ENCODE data around the gene CBARP. TPM values are rescaled to one million over a fixed set of nuclear protein-coding genes. Genes with fewer than 3 reads are reported as not detected.

CBARP gene
- total RNA-seq, 4 donors from 2014 or later, result 0.38 to 1.6 (median 1.2) TPM

GRCh38 chr19:1226522-1227303 lies 11.1 kb downstream of the CBARP start:
- peaks cover 33 to 71% (median 45%) of the 10 kb centered on the region in 3 donors for H3K36me3 ChIP-seq

DNA sequence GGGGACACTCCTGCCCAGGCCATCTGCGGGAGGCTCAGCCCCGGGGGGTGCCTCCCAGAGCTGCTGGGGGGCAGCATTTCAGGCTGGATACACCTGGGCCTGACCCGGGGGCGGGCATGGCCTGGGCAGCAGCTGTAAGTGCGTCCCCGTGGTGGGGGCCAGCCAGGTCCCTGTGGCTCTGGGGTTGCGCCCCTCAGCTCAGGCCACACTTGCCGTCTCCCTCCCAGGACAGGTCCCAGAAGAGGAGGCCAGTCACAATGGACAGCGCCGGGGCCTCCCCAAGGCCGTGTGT lies 11.6 kb downstream of the CBARP start:
- no peak for TF ChIP-seq POLR2A (IDR thresholded peaks at IDR 0.05)
- TF ChIP-seq, protein P1, sequence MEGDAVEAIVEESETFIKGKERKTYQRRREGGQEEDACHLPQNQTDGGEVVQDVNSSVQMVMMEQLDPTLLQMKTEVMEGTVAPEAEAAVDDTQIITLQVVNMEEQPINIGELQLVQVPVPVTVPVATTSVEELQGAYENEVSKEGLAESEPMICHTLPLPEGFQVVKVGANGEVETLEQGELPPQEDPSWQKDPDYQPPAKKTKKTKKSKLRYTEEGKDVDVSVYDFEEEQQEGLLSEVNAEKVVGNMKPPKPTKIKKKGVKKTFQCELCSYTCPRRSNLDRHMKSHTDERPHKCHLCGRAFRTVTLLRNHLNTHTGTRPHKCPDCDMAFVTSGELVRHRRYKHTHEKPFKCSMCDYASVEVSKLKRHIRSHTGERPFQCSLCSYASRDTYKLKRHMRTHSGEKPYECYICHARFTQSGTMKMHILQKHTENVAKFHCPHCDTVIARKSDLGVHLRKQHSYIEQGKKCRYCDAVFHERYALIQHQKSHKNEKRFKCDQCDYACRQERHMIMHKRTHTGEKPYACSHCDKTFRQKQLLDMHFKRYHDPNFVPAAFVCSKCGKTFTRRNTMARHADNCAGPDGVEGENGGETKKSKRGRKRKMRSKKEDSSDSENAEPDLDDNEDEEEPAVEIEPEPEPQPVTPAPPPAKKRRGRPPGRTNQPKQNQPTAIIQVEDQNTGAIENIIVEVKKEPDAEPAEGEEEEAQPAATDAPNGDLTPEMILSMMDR (IDR thresholded peaks at IDR 0.05), result no peak
- intact Hi-C loops (cut with DNase I), result no loop called here
- Histone ChIP-seq H3K4me1 (peaks cover 0 to 29% (median 5%) of the 10 kb centered on the region in 3 donors), H3K36me3 (peaks cover 38 to 77% (median 50%) of the 10 kb centered on the region in 3 donors), H3K27ac (no peak overlapping the region), H3K27me3 (no peaks in the 10 kb centered on the region), H3K9me3 (no peaks in the 10 kb centered on the region), H3K4me3 (no peak overlapping the region)
- WGBS, 2 donors, result no CpG with 5 or more reads among the region's 11 CpGs
- DNase-seq, result no peak

More at GRCh38 chr19:1226522-1227303, 11.1 kb downstream of the CBARP start:
- Histone ChIP-seq H3K9me3 (no peaks in the 10 kb centered on the region), H3K27ac (no peak overlapping the region), H3K4me3 (no peak overlapping the region), H3K4me1 (peaks cover 1 to 28% (median 2%) of the 10 kb centered on the region in 3 donors), H3K27me3 (no peaks in the 10 kb centered on the region)
- TF ChIP-seq POLR2A (IDR thresholded peaks at IDR 0.05), result no peak
- TF ChIP-seq, protein P1 (IDR thresholded peaks at IDR 0.05), result no peak
- DNase-seq, result no peak
- 86% methylated on average over 16 of the region's 50 CpGs; no CpG with 5 or more reads in 1 of the 2 donors for WGBS, 2 donors
- intact Hi-C loops (cut with DNase I), result no loop called here

DNA sequence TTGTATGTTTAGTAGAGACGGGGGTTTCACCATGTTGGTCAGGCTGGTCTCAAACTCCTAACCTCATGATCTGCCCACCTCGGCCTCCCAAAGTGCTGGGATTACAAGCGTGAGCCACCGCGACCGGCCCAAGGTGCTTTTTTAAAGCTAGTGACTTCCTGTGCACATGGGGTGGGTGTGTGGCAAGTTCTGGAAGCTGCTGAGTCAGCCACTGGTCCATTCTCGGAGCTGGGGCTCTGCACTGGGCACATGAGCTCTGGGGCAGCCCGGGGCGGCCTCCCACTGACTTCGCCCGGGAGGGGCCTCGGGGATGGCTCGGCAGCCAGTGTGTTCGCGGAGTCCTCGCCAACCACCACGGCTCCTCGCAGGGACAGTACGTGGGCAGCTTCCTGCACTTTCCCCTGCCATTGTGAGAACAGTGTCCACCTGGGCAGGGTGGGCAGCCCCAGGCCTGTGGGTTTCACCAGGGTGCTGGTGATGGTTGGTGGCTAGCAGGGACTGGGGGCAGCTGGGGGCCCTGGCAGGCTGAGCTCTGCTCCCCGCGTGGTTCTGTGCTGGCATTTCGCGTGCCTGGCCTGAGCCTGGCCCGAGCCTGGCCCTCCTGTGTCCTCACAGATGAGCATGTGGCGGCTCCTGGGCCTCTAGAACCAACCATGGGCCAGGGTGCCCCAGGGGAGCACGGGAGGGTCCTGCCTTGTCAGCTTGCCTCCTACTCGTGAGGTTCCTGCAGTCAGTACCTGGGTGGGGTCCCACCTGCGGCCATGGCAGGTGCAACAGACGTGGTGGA lies 12.2 kb downstream of the CBARP start:
- intact Hi-C loops (cut with DNase I), result no loop called here
- WGBS, 2 donors, result 73 to 76% methylated on average over 2 to 7 of the region's 29 CpGs

DNA sequence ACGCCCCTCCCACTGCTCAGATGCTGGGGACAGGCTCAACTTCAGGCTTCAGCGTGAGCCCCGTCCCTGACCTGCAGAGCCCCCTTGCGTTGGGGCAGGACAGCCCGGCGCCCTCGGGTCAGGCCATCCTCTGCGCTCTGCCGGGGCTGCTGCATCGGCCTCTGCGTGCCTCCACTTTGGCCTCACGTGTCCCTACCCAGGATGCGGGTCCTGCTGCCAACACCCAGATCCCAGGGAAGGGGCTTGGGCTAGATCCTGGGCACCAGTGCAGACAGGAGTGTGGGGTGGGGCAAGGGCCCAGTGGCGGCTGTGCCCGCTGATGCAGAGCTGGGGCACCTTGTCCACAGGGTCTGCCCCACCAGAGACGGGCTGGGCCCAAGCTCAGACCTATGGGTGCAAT lies 13.0 kb downstream of the CBARP start:
- Histone ChIP-seq H3K27me3 (no peaks in the 10 kb centered on the region), H3K27ac (no peak overlapping the region), H3K9me3 (no peaks in the 10 kb centered on the region), H3K4me3 (no peak overlapping the region), H3K4me1 (peaks cover 0 to 33% (median 6%) of the 10 kb centered on the region in 3 donors), H3K36me3 (peaks cover 45 to 90% (median 58%) of the 10 kb centered on the region in 3 donors)
- 73% methylated on average over 7 of the region's 16 CpGs; no CpG with 5 or more reads in 1 of the 2 donors for WGBS, 2 donors
- TF ChIP-seq POLR2A (IDR thresholded peaks at IDR 0.05), result no peak
- TF ChIP-seq, protein P1 (IDR thresholded peaks at IDR 0.05), result no peak
- intact Hi-C loops (cut with DNase I), result no loop called here
- no peak for DNase-seq

More for the DNA sequence above, 12.2 kb downstream of the CBARP start:
- DNase-seq, result no peak
- H3K4me1 ChIP-seq, result peaks cover 0 to 27% (median 6%) of the 10 kb centered on the region in 3 donors
- TF ChIP-seq, protein P1 (IDR thresholded peaks at IDR 0.05), result no peak
- TF ChIP-seq POLR2A (IDR thresholded peaks at IDR 0.05), result no peak
- no peak overlapping the region for H3K4me3 ChIP-seq
- no peaks in the 10 kb centered on the region for H3K27me3 ChIP-seq
- H3K9me3 ChIP-seq, result no peaks in the 10 kb centered on the region
- peaks cover 44 to 82% (median 54%) of the 10 kb centered on the region in 3 donors for H3K36me3 ChIP-seq
- H3K27ac ChIP-seq, result no peak overlapping the region
